Midbrain (tissue), 1 donor: ENCODE data around the gene PPBP.

ENCODE experiments used
- DNase-seq: peaks from one replicate; lab custom pipeline; 2025; lab: John Stamatoyannopoulos, UW

Gene PPBP

GRCh38 chr4:73948291-73948690, 39.7 kb downstream of the PPBP start:
- no peak for DNase-seq

DNA sequence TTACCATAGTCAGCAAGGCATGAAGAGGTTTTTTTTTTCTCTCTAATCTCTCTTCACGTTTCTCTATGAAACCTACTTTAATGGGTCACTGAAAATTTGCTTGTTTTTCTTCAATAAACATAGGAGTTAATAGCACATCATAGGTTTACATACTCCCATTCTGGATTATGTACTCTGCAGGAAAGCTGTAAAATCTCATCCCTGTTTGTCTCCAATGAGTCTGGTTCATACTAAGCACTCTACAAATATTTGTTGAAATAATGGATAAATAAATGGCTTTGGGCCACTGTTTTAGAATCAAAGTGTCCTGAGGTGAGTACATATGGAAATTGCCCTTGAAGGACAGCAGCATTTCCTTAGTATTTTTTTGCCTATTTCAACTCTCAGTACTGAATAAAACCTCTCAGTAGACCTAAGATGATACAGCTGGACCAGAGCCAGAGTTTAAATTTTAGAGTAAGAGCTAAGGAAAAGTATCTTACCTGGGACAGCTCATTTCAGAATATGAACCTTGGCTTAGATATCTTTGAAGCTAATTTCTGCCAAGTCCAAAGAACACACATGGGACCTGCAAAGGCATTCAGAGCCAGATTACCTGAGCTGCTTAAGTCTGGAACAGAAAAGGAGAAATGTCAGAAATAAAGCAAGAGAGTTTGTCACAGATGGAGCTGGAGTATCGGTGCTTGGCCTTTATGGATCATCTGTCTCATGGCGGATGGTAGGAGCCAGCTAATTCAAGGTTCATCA, 40.6 kb downstream of the PPBP start:
- DNase-seq: no peak

GRCh38 chr4:73945674-73946449, 42.1 kb downstream of the PPBP start:
- no peak for DNase-seq

- DNase-seq: no peak
Observed at GRCh38 chr4:73945140-73945539, 42.9 kb downstream of the PPBP start.

GRCh38 chr4:73944061-73944875, 43.7 kb downstream of the PPBP start:
- DNase-seq: no peak

GRCh38 chr4:73943555-73943954, 44.4 kb downstream of the PPBP start:
- DNase-seq: no peak

GRCh38 chr4:73936969-73937368, 51.0 kb downstream of the PPBP start:
- no peak for DNase-seq
